HUES6 (cell line): ENCODE data around the gene MYH15.

ENCODE experiments used
- H3K27ac ChIP-seq: 2 replicates; pipeline ENCODE4 v1.7.0; 2013; ENCODE audit warnings: low read depth, mild to moderate bottlenecking, low read length, inconsistent platforms
- H3K27me3 ChIP-seq: 2 replicates; pipeline ENCODE4 v1.6.1; 2013; ENCODE audit warnings: low read length; ENCODE audit not compliant: control insufficient read depth, insufficient read depth
- H3K36me3 ChIP-seq: 2 replicates; pipeline ENCODE4 v1.6.1; 2013; ENCODE audit warnings: low read length; ENCODE audit not compliant: control insufficient read depth, insufficient read depth
- H3K4me1 ChIP-seq: 2 replicates; pipeline ENCODE4 v1.6.1; 2013; ENCODE audit warnings: low read length; ENCODE audit not compliant: control insufficient read depth, insufficient read depth
- H3K4me3 ChIP-seq: 2 replicates; pipeline ENCODE4 v1.5.1; 2013; ENCODE audit warnings: low read depth, low read length
- H3K9ac ChIP-seq: one replicate; pipeline ENCODE4 v1.6.1; 2013; ENCODE audit warnings: mild to moderate bottlenecking, low read length
- H3K9me3 ChIP-seq: 2 replicates; pipeline ENCODE4 v1.6.1; 2013; ENCODE audit warnings: low read depth, low read length; ENCODE audit not compliant: control insufficient read depth, insufficient read depth

MYH15 gene

GRCh38 chr3:108510496-108510895 is at the start of gene MYH15:
MYH15 (minus strand) TSS chr3:108510596; CDS start chr3:108510530, 66 bp downstream.
- Histone ChIP-seq H3K9ac (no peak within 1 kb of the TSS), H3K9me3 (no peaks in the 10 kb centered on the region), H3K27ac (no peak within 1 kb of the TSS), H3K4me1 (peaks cover 4% of the 10 kb centered on the region; the same call in 1 of the 2 replicates), H3K27me3 (no peaks in the 10 kb centered on the region), H3K36me3 (no peaks in the 10 kb centered on the region), H3K4me3 (no peak within 1 kb of the TSS)

DNA sequence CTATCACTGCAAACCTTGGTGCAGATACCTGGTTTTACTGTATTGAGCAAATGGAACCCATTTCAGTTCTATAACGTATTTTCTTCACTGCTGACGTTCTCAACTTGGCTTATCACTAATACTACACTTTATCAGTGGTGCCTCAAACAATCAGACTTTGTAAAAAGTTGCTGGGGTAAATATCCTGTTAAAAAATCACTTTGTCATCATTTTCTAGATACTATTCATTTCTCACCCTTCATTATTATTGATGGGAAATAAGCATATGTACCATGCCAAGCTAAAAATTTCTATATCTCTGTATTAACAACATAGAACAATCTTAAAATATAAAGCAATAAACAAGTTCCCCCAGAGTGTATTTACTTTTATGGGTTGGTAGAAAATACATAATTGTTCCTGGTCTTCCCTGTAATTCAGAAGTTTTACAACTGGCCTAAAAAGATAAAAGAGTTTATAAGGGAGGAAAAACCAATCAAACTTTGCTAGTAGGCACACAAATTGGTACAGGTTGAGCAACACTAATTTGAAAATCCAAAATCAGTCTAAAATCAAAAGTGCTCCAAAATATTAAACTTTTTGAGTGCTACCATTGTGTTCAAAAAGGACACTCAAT is 45.7 kb upstream of the MYH15 start:
- H3K4me1 ChIP-seq: no peaks in the 10 kb centered on the region
- peaks cover 89% of the 10 kb centered on the region for H3K36me3 ChIP-seq

DNA sequence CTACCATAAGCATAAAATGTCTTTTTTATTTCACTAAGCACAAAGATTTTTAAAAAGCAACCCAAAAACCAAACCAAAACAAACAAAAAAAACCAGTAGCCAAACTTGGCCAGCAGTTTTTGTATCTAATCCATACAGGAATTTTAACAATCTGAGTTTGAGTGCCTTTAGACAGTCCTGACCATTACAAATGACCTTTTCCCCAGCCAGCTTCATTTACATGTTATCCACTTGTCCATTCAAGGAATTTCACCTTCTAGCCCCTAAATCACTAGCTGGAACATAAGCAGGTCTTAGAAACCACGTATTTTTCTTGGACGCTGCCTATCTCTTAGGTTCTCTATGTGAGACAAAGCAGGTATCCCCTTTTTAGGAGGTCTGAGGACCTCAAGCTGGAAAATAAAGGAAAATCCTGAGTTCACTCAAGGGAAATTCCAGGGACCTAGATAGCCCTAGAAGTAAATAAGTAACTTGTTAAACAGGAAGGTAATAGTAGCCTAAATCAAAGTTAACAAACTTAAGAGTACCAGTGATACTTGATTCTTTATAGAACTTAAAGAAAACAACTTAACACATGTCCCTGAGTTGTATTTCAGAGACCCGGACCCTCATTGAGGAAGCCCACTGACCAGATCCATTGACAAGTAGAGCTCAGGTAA is 44.6 kb upstream of the MYH15 start:
- Histone ChIP-seq H3K9ac (no peak overlapping the region), H3K4me1 (no peaks in the 10 kb centered on the region), H3K9me3 (no peaks in the 10 kb centered on the region), H3K36me3 (peaks cover 80% of the 10 kb centered on the region), H3K27me3 (no peaks in the 10 kb centered on the region), H3K27ac (peak overlapping the region; percentile 46; the same call in 1 of the 2 replicates), H3K4me3 (no peak overlapping the region)

More for the DNA sequence above, 45.7 kb upstream of the MYH15 start:
- no peak overlapping the region for H3K27ac ChIP-seq
- no peak overlapping the region for H3K4me3 ChIP-seq
- H3K9ac ChIP-seq: no peak overlapping the region
- H3K9me3 ChIP-seq: no peaks in the 10 kb centered on the region
- no peaks in the 10 kb centered on the region for H3K27me3 ChIP-seq

DNA sequence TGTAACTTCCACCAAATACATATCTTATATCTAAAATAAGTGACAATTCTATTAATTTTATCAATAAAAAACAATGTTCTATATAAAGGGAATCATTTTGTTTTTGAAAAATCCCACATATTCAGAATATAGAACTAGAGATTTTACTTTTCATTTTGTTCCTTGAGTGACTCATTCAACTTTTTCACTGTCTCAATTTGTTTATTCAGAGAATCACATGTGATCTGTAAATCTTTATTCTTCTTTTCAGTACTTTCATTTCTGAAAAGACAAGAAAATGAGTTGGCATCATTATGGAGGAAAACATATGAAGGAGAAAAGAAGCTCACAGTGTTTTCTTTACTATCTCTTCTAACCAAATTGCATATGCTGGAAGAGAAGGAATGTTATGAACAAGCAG is 43.8 kb upstream of the MYH15 start:
- H3K9ac ChIP-seq: no peak overlapping the region
- H3K4me3 ChIP-seq: no peak overlapping the region
- no peaks in the 10 kb centered on the region for H3K4me1 ChIP-seq
- no peak overlapping the region for H3K27ac ChIP-seq
- peaks cover 76% of the 10 kb centered on the region for H3K36me3 ChIP-seq
- H3K27me3 ChIP-seq: no peaks in the 10 kb centered on the region
- H3K9me3 ChIP-seq: no peaks in the 10 kb centered on the region

DNA sequence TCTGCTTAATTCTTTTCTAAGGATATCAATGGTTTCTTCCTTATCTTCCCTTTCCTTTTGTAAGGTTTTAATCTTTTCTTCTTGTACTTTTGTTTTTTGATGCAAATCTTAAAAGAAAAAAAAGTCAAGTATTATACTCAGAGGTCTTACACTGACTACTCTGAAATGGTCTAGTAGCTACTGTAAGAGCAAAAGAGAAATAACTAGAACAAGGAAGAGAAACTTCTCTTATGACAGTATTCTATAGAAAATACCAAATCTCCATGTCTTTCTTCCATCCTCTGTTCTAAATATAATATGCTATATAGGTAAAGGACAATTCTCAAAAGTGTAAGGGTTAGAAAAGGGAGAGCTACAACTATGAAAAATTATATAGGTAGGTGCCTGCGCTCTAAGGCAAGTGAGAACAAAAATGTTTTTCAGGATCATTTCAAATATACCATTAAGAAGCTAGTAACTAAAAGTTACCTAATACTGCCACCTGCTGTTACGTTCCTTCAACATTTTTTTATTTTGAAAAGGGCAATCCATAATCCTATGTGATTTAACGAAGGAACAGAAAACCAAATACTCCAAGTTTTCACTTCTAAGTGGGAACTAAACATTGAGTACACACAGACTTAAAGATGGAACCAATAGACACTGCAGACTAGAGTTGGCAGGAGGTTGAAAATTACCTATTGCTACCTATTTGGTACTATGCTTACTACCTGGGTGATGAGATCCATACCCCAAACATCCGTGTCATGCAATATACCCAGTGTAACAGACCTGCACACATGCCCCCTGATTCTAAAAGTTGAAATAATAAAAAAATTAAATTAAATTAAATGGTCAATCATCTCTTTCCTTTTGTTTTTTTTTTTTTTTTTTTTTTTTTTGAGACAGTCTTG is 42.1 kb upstream of the MYH15 start:
- Histone ChIP-seq H3K27me3 (no peaks in the 10 kb centered on the region), H3K4me1 (no peaks in the 10 kb centered on the region), H3K4me3 (no peak overlapping the region), H3K9ac (no peak overlapping the region), H3K9me3 (no peaks in the 10 kb centered on the region), H3K36me3 (peaks cover 71% of the 10 kb centered on the region), H3K27ac (no peak overlapping the region)

- H3K27me3 ChIP-seq: no peaks in the 10 kb centered on the region
- no peak overlapping the region for H3K4me3 ChIP-seq
- peaks cover 55% of the 10 kb centered on the region for H3K36me3 ChIP-seq
- no peaks in the 10 kb centered on the region for H3K4me1 ChIP-seq
- no peak overlapping the region for H3K27ac ChIP-seq
- no peaks in the 10 kb centered on the region for H3K9me3 ChIP-seq
- no peak overlapping the region for H3K9ac ChIP-seq
These were observed 38.5 kb upstream of the MYH15 start for GRCh38 chr3:108548886-108549285.

DNA sequence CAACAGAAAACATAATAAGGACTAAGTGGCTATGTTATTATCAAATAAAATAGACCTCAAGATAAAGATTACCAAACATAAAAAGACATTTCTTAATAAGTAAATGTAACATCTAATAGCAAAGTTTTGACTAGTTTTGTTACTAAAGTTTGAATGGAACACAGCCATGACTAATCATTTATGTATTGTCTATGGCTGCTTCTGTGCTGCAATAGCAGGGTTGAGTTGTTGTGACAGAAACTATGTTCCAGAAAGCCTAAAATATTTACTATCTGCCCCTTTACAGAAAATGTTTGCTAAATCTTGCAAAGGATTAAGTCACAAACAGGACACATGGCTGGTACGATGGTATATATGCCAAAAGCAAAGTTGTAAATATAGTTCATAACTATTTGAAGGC is 37.9 kb upstream of the MYH15 start:
- peaks cover 58% of the 10 kb centered on the region for H3K36me3 ChIP-seq
- no peak overlapping the region for H3K9ac ChIP-seq
- H3K4me3 ChIP-seq: no peak overlapping the region
- no peaks in the 10 kb centered on the region for H3K27me3 ChIP-seq
- no peaks in the 10 kb centered on the region for H3K4me1 ChIP-seq
- H3K9me3 ChIP-seq: no peaks in the 10 kb centered on the region
- no peak overlapping the region for H3K27ac ChIP-seq

- Histone ChIP-seq H3K36me3 (peaks cover 52% of the 10 kb centered on the region), H3K9me3 (no peaks in the 10 kb centered on the region), H3K27me3 (no peaks in the 10 kb centered on the region), H3K27ac (no peak overlapping the region), H3K4me3 (no peak overlapping the region), H3K4me1 (no peaks in the 10 kb centered on the region), H3K9ac (no peak overlapping the region)
These were observed 36.3 kb upstream of the MYH15 start for GRCh38 chr3:108546692-108547091.

DNA sequence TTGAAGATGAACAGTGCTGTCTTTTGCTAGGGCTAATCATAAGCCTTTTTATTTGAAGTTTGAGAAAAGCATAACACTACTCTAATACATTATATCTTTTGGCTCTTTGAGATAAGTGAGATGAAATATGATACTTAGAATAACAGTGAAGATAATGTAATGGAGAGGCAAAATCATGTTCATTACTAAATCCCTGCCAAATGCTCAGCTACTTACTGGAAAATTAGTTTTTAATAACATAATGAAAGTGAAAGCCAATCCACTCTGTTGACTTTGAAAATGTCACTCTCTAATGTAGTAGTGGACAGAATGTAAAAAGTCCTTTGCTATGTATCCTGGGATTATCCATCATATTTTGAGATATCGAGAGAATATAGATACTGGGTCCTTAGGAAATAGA is 35.9 kb upstream of the MYH15 start:
- Histone ChIP-seq H3K9ac (no peak overlapping the region), H3K36me3 (peaks cover 47% of the 10 kb centered on the region), H3K9me3 (no peaks in the 10 kb centered on the region), H3K4me3 (no peak overlapping the region), H3K4me1 (no peaks in the 10 kb centered on the region), H3K27ac (no peak overlapping the region), H3K27me3 (no peaks in the 10 kb centered on the region)

DNA sequence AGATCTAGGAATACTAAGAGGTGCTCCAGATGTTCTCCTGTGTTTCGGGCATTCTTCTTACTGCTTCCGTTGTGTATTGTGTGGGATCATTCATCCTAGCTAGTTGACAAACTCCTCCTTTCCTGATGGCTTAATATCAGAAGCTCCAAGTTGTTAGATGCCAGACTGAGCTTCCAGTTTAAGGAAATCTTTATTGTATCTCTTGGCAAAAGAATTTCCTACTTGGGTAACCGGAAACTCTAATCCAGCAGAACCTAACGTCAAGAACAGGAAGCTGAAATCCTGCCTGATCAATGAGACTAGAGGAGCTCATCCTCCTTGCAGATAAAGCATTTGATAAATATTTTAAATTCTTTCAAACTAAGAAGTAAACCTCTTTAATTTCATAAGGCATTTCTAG is 27.7 kb upstream of the MYH15 start:
- Histone ChIP-seq H3K4me3 (no peak overlapping the region), H3K27me3 (no peaks in the 10 kb centered on the region), H3K9ac (no peak overlapping the region), H3K9me3 (no peaks in the 10 kb centered on the region), H3K27ac (no peak overlapping the region), H3K4me1 (peaks cover 9% of the 10 kb centered on the region), H3K36me3 (peaks cover 5% of the 10 kb centered on the region)
